HG03354 (cell line): ENCODE data around the gene PP2D1.
"Not testable (repeated sequence)": the region's sequence is repeated elsewhere in the genome, so short reads cannot be mapped to it uniquely, and the experiment has no call there.

Experiments
- ATAC-seq: cut with Tn5 transposase; IDR thresholded peaks from one replicate; pipeline ENCODE4 v1.9.1; 2021; ENCODE audit warnings: mild to moderate bottlenecking; ENCODE audit not compliant: unreplicated experiment, poor library complexity, severe bottlenecking

Gene PP2D1

DNA sequence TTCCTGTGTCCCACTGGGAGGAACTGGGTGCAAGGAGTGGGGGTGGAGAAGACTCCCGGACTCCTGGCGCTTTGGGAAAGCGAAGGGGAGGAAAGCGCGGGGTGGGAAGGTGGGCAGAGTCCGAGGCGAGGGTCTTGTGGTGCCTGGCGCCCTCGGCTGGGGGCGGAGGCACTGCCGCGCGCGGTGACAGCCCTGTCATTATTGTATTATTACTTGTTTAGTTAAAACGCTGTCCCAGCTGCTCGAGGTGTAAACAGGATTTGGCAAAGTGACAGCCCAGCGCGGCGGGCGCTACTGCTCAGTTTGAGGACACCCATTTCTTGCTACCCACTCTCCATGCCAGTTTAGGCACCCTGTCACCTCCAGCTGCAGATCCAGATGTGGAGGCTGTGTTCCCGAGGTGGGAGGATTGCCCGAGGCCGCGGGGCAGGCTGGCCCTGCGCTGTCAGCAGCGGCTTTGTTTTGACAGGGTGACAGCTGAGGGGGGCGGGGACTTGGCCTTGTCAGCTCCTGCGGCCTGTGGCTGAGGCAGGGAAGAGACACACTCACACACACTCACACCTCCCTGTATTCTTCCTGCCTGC, 29.2 kb upstream of the PP2D1 start:
- peak; percentile 47 for ATAC-seq

DNA sequence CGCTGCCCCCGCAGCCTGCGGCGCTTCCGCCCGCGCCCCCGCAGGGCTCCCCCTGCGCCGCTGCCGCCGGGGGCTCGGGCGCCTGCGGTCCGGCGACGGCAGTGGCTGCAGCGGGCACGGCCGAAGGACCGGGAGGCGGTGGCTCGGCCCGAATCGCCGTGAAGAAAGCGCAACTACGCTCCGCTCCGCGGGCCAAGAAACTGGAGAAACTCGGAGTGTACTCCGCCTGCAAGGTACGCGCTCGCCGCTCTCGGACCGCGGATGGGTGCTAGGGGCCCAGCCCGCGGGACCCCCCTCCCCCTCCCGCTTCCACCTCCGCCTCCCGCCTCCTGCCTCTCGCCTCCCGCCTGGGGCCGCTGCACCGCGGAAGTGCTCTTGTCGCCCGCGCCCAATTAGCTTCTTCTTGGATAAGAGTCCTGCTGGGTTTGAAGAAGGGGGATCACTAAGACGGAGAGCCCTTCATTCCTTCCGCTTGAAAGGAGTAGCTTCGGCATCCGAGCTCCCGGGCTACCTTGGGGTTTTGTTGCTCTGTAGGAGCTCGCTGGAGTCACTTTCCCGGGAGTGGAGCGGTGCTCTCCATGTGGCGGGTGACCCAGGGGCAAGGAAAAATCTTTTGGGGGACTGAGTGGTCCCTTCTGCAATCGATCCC, 28.6 kb upstream of the PP2D1 start:
- ATAC-seq: peak; percentile 41

DNA sequence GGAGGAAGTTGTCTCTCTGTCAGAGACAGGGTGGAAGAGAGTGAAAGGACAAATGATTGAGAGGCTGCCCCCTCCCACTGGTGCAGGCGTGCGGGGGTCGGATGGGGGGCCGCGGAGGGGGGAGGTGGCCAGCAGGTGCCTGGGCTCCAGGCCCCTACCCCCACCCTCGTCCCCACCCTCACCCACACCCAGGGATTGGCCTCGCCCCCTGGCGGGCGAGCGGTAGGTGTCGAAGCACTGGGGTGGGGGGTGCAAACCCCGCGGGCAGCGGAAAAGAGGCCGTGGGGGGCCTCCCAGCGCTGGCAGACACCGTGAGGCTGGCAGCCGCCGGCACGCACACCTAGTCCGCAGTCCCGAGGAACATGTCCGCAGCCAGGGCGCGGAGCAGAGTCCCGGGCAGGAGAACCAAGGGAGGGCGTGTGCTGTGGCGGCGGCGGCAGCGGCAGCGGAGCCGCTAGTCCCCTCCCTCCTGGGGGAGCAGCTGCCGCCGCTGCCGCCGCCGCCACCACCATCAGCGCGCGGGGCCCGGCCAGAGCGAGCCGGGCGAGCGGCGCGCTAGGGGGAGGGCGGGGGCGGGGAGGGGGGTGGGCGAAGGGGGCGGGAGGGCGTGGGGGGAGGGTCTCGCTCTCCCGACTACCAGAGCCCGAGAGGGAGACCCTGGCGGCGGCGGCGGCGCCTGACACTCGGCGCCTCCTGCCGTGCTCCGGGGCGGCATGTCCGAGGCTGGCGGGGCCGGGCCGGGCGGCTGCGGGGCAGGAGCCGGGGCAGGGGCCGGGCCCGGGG, 27.9 kb upstream of the PP2D1 start, which contains the start of gene KAT2B:
Gene KAT2B (plus strand): TSS at position 682 of the 783 bp plus-strand sequence. CDS start 32 bp downstream, at position 714.
- ATAC-seq: peak; percentile 65

DNA sequence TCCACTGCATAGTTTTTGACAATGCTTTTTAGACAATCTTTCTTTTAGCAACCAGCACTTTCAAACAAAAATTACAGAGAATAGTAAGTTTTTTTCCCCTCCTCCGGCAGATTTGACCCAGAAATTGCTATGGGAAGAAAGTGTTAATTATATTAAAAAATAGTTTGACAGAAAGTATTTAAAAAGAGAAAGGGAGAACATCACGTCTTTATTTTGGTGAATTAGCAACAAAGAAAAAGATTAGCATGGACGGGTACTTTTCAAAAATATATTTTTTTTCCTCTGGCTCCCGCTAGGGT, 27.4 kb upstream of the PP2D1 start:
- ATAC-seq: no peak

DNA sequence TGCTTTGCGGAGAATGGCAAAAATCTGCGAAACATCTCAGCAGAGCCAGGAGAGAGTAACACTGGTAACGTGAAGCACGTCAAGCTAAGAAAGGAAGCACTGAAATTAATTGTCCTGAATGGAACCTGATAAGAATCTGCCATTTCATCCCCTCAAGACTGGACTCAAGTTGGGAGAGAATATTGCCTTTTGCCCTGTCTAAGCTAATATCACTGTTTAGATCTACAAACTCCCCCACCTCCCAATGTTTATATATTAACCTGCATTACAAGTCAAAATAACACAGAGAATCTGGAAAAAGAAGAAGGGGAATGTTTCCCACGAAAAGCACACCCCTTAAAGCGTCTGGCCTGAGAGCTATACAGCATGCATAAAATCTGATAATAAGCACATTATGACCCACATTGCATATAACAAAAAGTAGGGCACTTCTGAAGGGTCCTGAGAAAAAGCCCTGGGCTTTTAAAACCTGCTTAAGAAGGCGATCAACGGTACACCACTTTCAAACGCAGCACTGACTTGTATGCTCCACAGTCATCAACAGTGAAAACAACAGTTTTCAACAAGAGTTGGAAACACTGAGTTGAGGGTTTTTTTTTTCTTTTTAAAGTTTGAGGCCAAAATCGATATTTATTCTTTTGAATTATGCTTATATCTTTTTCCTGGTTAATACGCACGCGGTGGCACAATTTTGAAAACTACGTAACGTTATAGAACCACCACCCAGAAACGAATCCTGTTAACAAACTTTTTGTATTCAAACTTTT, 26.8 kb upstream of the PP2D1 start:
- ATAC-seq: no peak

DNA sequence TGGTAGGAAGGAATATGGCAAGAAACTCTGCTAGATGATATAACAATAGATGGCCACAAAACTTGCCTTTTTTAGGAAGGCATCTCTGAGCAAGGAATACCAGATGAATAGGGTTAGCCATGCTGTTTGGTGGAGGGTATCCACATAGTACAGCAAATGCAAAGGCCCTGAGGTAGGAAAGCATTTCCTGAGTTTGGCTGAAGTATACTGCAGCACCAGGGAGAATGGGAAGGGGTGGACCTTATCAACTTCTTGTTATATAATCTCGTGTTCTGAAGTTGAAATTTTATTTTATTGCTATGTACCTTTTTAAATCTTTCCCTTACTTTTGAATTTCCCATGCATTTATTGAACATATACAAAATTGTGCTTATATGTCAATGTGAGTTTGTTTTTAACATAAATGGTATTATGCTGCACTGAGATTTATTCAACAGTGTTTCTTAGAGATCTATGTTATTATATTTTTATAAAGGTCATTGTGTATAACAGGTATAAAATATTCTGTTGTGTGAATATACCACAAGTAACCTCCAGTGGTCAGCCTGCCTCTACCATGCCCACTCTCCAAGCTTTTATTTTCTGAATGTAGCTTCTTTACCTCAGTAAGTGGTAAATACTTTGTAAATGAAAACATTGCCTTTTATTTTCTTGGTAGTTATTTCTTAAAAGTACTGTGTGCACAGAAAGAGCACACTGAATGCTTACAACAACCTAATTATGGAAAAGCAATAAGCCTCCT, 25.4 kb upstream of the PP2D1 start:
- no peak for ATAC-seq

DNA sequence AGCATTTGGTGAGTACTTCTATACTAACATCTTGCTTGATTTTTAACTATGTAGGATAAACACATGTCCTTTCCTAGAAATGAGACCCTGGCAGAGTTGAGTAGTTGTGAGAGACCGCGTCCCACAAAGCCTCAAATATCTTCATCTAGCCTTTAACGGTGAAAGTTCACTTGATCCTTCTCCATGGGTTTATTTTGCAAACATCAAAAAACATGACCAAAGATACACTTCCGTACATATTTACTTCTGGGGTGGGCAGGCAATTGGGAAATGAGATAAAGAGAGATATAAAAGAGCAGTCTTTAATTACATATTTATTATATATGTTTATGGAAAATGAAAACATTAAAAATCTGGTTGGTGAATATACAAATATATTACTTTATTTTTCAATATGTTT, 23.0 kb upstream of the PP2D1 start:
- no peak for ATAC-seq

DNA sequence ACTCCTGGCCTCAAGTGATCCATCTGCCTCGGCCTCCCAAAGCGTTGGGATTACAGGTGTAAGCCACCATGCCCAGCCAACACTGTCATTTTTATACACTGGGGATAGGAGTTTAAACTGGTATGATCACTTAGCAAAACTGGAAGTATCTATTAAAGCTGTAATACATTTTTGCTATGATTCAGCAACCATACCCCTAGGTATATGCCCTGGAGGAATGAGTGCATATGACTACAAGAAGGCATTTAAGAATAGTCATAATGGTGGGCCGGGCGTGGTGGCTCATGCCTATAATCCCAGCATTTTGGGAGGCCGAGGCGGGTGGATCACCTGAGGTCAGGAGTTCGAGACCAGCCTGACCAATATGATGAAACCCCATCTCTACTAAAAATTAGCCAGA, 19.9 kb upstream of the PP2D1 start:
- ATAC-seq: not testable (repeated sequence)

DNA sequence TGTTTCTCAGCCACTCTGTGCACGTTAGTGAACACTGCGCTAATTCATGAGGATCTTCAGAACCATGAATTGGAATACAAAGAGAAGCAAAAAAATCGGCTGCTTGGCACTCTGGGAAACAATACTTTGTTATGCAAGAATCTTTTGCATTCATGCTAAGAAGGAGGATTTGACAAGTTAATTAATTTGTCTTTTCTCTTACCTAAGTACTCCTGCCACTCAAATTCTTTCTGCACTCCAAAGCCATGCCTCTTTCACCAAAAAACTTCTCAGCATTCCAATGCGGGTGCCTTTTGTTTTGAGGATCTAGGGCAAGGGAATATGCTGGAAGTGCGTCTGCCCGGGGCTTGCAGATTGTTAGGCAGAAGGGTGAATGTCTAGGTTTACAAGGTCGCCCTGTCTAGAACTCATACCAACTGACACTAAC, 16.9 kb upstream of the PP2D1 start:
- no peak for ATAC-seq

DNA sequence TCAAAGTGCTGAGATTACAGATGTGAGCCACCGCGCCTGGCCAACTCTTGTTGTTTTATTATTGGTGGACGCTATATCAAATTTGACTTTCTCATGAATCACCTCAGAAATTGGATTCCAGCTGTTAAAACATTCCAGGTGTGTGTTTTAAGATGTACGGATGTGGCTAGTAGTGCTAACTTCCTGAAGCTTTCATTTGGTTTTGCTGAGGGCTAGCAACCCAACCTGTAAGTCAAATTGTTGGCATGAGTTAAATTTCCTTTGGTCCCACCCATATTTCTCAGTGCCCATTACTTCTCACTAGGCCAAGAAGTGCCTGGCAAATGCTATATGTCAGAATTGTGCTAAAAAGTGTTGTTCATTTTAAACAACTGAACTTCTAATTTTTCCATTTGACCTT, 15.1 kb upstream of the PP2D1 start:
- ATAC-seq: no peak

DNA sequence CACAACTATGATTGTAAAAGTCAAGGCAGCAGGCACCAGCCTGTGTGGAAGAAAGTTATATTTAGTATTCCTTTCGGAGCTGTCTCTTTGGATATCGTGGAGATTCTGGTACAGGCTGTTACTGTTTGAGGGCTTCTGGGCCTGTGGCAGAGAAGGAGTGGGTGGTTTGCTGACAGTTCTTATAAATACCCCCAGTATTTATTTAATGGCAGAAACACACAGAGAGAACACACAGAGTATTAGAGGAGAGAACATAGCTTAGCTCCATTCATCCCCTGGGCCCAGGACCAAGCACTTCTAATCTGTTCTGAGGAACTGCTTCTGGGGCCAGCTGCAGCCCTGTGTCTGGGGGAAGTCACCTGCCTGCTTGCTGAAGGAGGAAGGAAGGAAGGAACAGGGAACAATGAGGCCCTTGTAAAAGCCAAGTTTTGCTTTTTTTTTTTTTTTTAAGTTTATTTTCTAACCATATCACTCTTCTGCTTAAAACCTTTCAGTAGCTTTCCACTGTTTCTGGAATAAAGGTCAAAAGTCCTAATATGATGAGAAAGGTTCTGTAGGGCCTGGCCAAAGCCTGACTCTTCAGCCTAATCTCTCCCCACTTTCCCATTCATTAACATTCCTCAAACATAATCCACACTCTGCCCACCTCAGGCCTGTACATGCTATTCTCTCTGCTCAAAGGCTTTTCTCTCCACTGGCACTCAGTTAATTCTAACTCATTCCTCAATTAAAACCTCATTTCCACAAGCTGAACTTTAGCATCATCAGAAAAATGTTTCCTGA, 11.8 kb upstream of the PP2D1 start:
- no peak for ATAC-seq

DNA sequence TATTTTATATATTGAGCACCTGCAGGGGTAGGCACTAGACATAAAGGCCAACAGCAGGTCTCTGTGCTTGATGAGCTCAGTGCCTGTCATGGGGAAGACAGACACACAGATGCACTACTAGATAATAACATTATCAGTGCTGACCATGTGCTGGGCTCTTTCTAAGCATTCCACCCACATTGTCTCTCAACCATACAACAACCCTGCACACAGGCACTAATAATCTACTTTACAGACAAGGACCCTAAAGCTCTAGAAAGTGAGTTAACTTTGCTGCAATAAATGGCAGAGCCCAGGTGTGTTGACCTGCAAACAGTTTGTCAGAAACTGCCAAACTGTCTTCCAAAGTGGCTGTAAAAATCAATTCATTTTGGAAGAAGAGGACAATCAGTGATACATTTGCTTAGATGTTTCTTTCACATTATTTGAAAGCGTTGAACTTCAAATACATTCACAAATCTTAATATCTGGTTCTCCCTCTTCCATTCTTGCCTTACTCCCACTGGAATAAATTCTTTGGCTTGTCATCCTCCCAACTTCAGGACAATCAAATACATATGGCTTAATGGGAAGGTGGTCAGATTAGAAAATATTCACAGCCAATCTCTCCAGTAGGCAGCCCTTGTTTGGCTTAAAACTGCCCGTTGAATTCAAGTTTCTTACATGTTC, 11.0 kb upstream of the PP2D1 start:
- no peak for ATAC-seq

DNA sequence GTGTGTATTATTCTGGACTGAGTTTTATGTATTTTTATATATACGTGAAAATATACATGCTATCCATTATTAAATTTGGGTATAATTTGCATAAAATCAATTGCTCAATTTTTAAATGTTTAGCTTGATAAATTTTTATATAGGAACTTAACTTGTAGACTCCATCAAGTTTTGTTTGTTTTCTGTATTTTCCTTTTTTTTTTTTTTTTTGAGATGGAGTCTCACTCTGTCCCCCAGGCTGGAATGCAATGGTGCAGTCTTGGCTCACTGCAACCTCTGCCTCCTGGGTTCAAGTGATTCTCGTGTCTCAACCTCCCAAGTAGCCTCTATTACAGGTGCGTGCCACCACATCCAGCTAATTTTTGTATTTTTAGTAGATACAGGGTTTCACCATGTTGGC, 4.0 kb upstream of the PP2D1 start:
- ATAC-seq: not testable (repeated sequence)

DNA sequence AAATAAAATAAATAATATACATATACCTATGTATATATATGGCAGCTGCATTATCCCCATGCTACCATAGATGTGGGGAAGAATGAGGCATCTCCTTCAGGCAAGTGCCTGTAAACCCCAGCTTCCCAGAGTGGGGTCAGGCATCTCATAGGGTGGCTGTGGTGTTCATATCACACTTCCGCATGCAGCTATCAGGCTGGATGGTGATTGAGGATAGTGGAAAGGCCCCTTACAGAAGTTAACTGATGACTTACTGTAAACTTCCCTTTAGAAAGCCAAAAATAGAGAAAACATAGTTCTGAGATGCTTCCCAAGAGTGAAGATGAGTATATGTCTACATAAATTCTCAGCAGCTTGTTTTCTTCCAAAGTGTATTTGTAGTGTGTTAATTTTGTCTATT, 3.5 kb upstream of the PP2D1 start:
- ATAC-seq: no peak

DNA sequence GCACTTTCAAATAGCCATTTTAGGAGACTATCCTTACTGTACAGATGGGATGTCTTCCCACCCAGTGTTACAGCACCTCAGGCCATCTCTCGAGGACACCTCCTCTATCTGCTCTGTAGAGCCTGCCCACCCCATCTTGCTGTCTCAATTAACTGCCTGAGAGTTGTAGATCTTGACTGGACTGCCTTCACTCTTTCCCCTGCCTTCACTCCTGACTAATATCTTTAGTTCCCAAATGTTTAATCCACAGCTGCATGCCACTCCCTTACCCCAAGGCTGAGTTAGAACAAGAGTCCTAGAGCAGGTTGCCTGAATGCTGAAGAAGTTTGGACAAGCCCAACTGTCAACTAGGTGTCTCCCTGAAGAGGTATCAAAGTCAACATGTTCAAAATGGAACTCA, 1.3 kb upstream of the PP2D1 start:
- ATAC-seq: no peak

DNA sequence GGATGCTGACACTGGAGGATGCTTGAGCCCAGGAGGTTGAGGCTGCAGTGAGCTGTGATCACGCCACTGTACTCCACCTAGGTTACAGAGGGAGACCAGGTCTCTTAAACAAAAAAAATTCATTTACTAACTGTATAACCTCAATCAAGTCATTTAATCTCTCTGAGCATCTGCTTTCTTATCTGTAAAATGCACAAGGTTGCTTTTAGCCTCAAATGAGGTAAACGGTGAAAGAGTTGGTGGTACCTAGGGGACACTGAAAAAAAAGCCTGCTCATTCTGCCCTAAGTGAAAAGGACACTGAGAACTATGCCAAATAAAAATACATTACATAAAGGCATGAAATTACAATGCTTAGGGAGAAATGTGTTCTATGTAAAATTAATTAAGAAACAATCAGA, 3.4 kb downstream of the PP2D1 start:
- ATAC-seq: no peak

DNA sequence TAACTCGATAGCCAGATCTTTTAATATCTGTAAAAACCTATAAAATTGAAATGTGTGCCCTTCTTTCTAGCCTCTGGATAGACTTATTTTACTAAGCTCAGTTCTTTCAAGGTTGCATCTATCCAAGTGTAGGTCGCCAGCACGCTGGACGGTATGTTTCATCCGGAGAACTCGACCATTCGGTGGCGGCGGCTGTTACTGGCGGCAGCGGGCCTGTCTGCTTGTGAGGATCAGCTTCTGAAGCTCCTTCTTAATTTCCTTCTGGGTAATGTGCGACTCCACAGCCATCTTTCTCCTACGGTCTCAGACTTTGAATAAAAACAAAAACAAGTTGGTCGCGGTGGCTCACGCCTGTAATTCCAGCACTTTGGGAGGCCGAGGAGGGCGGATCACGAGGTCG, 4.1 kb downstream of the PP2D1 start:
- no peak for ATAC-seq

DNA sequence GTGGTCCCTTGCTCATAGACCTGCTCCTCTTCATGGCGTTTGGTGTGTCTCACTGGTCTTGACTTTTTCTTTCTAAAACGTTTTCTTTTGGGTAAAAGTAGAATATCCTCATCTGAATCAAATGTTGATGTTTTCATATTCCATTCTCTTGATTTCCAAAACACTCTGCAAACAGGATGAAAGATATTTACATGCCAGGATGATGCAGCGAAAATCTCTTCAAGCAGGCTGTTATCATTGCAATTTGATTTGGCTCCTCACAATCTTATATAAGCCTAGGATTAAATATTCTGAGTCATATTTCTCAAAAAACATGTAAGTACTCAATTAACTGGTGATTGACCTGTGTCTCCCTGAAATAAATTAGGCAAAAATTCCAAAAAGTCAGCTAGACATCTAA, 10.1 kb downstream of the PP2D1 start:
- no peak for ATAC-seq

DNA sequence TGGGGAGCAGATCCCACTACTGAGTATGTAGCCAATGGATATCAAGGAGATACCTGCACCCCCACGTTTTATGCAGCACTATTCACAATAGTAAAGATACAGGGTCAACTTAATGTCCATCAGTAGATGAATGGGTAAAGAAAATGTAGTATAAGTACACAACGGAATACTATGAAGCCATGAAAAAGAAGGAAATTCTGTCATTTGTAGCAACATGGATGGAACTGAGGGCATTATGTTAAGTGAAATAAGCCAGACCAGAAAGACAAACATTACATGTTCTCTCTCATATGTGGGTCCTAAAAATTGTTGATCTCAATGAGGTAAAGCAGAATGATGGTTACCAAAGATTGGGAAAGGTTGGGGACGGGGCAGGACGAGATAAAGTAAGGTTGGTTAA, 14.6 kb downstream of the PP2D1 start:
- no peak for ATAC-seq
